Endothelial cell of umbilical vein (primary cell): ENCODE measurements around the gene CASP6.

Experiments
- CTCF ChIP-seq, 2 donors: IDR thresholded peaks; 1 replicate in 1 of 2; 2 replicates in 1 of 2; pipeline ENCODE4 v1.5.1; 2011; ENCODE audit warnings: low read length in 2 of 2, mild to moderate bottlenecking in 2 of 2, moderate library complexity in 2 of 2, control low read depth in 1 of 2, inconsistent platforms in 1 of 2, low read depth in 1 of 2; ENCODE audit not compliant: insufficient read depth in 1 of 2; ENCODE audit errors: extremely low read depth in 1 of 2
- POLR2A ChIP-seq: IDR thresholded peaks from 2 replicates; pipeline ENCODE4 v1.6.1; 2012; ENCODE audit warnings: low read depth, mild to moderate bottlenecking, control low read depth, low read length
- POLR2AphosphoS5 ChIP-seq: IDR thresholded peaks from 2 replicates; pipeline ENCODE4 v1.6.1; 2012; ENCODE audit warnings: low read depth, mild to moderate bottlenecking, control low read depth, low read length, moderate library complexity; ENCODE audit not compliant: insufficient read depth
- TF ChIP-seq, protein P1 (sequence below): IDR thresholded peaks from 2 replicates; pipeline ENCODE4 v1.6.1; 2011; ENCODE audit not compliant: insufficient read depth, insufficient read length

- TF ChIP-seq CTCF (IDR thresholded peaks at IDR 0.05; ENCODE audit: extremely low read depth in 1 of 2, insufficient read depth in 1 of 2, low read depth in 1 of 2, low read length in 2 of 2), result no peak
- TF ChIP-seq, protein P1, sequence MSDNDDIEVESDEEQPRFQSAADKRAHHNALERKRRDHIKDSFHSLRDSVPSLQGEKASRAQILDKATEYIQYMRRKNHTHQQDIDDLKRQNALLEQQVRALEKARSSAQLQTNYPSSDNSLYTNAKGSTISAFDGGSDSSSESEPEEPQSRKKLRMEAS, result no peak
- no peak for TF ChIP-seq POLR2AphosphoS5
- no peak for TF ChIP-seq POLR2A
Measured at GRCh38 chr4:109750652-109751244, 47.5 kb upstream of the CASP6 start.
